OCI-LY3 (cell line): ENCODE data around the gene MEX3D.
"Not testable (repeated sequence)": the region's sequence is repeated elsewhere in the genome, so short reads cannot be mapped to it uniquely, and the experiment has no call there.

Source experiments
- H2AFZ ChIP-seq: fragments of 200-600, 300-600 bp; shearing (Covaris generic); 2 replicates; pipeline ENCODE4 v1.6.0; 2014; ENCODE audit warnings: antibody characterized with exemption, low read depth, low read length
- H3K27ac ChIP-seq: fragments of 200-600, 300-600 bp; sonication (generic); 2 replicates; pipeline ENCODE4 v1.5.1; 2014; ENCODE audit warnings: mild to moderate bottlenecking, low read length, moderate library complexity, mixed read lengths
- H3K27me3 ChIP-seq: fragments of 200-600, 300-600 bp; sonication (generic); 2 replicates; pipeline ENCODE4 v1.6.1; 2014; ENCODE audit warnings: low read depth, low read length, mixed read lengths
- H3K36me3 ChIP-seq: fragments of 200-600, 300-600 bp; sonication (generic); replicated peaks from 2 replicates; pipeline ENCODE3; 2014; ENCODE audit warnings: low read depth, low read length, mixed read lengths
- H3K4me1 ChIP-seq: fragments of 300-600, 200-600 bp; sonication (generic); 2 replicates; pipeline ENCODE4 v1.6.1; 2014; ENCODE audit warnings: low read length, mixed read lengths
- H3K4me2 ChIP-seq: fragments of 200-600, 300-600 bp; sonication (generic); 2 replicates; pipeline ENCODE4 v1.6.1; 2014; ENCODE audit warnings: low read length, mixed read lengths
- H3K4me3 ChIP-seq: fragments of 300-600, 200-600 bp; sonication (generic); 2 replicates; pipeline ENCODE4 v1.5.1; 2014; ENCODE audit warnings: antibody characterized with exemption, mild to moderate bottlenecking, low read length, moderate library complexity
- H3K79me2 ChIP-seq: fragments of 300-600, 200-600 bp; shearing (Covaris generic); 2 replicates; pipeline ENCODE4 v1.6.1; 2014; ENCODE audit warnings: mild to moderate bottlenecking, low read length, mixed read lengths
- H3K9ac ChIP-seq: fragments of 300-600, 200-600 bp; shearing (Covaris generic); 2 replicates; pipeline ENCODE4 v1.6.0; 2014; ENCODE audit warnings: mild to moderate bottlenecking, low read length, moderate library complexity
- H3K9me3 ChIP-seq: fragments of 200-600, 300-600 bp; shearing (Covaris generic); 2 replicates; pipeline ENCODE4 v1.6.1; 2014; ENCODE audit warnings: low read length, mixed read lengths; ENCODE audit not compliant: insufficient read depth
- H4K20me1 ChIP-seq: fragments of 200-600, 300-600 bp; sonication (generic); 2 replicates; pipeline ENCODE4 v1.6.1; 2016; ENCODE audit warnings: low read length, mixed read lengths; ENCODE audit not compliant: insufficient read depth
- CTCF ChIP-seq: fragments of 200-600, 300-600 bp; sonication (generic); IDR thresholded peaks from 2 replicates; pipeline ENCODE4 v1.5.1; 2014; ENCODE audit warnings: antibody characterized with exemption, low read length, low read depth
- EZH2phosphoT487 ChIP-seq: fragments of 200-600 bp; shearing (Covaris generic); IDR thresholded peaks from 2 replicates; pipeline ENCODE4 v1.6.1; 2018; ENCODE audit warnings: antibody characterized with exemption, mixed run types, low read depth

MEX3D gene

GRCh38 chr19:1549332-1549945 is 18.7 kb downstream of the MEX3D start:
- Histone ChIP-seq H4K20me1 (no peaks in the 10 kb centered on the region), H3K9me3 (no peaks in the 10 kb centered on the region)
- no peak for TF ChIP-seq EZH2phosphoT487
- TF ChIP-seq CTCF: no peak

GRCh38 chr19:1540365-1540925 is 27.7 kb downstream of the MEX3D start:
- no peak overlapping the region for H3K4me3 ChIP-seq
- H3K27me3 ChIP-seq: peaks cover 5% of the 10 kb centered on the region
- H3K4me1 ChIP-seq: no peaks in the 10 kb centered on the region
- H2AFZ ChIP-seq: no peak overlapping the region
- no peaks in the 10 kb centered on the region for H3K36me3 ChIP-seq
- no peaks in the 10 kb centered on the region for H3K79me2 ChIP-seq
- no peak for TF ChIP-seq CTCF
- TF ChIP-seq EZH2phosphoT487: no peak
- no peak overlapping the region for H3K27ac ChIP-seq
- no peaks in the 10 kb centered on the region for H3K9me3 ChIP-seq
- H4K20me1 ChIP-seq: no peaks in the 10 kb centered on the region
- H3K9ac ChIP-seq: no peak overlapping the region
- no peak overlapping the region for H3K4me2 ChIP-seq

More at GRCh38 chr19:1549332-1549945, 18.7 kb downstream of the MEX3D start:
- no peaks in the 10 kb centered on the region for H3K79me2 ChIP-seq
- peaks cover 12% of the 10 kb centered on the region for H3K4me1 ChIP-seq
- no peak overlapping the region for H2AFZ ChIP-seq
- no peak overlapping the region for H3K27ac ChIP-seq
- H3K4me3 ChIP-seq: no peak overlapping the region
- H3K27me3 ChIP-seq: peaks cover 3% of the 10 kb centered on the region; the same call in 1 of the 2 replicates
- H3K9ac ChIP-seq: no peak overlapping the region
- no peak overlapping the region for H3K4me2 ChIP-seq
- H3K36me3 ChIP-seq: no peaks in the 10 kb centered on the region

GRCh38 chr19:1539749-1540148 is 28.4 kb downstream of the MEX3D start:
- H3K4me3 ChIP-seq, H3K4me2 ChIP-seq, H3K27ac ChIP-seq, H3K9ac ChIP-seq, H3K79me2 ChIP-seq, H2AFZ ChIP-seq, H3K27me3 ChIP-seq, H4K20me1 ChIP-seq, H3K4me1 ChIP-seq, H3K9me3 ChIP-seq, H3K36me3 ChIP-seq: not testable (repeated sequence)

GRCh38 chr19:1538978-1539377 is 29.1 kb downstream of the MEX3D start:
- no peak overlapping the region for H3K9ac ChIP-seq
- TF ChIP-seq CTCF (no peak), EZH2phosphoT487 (no peak)
- H3K9me3 ChIP-seq: no peaks in the 10 kb centered on the region
- no peaks in the 10 kb centered on the region for H4K20me1 ChIP-seq
- peaks cover 5% of the 10 kb centered on the region for H3K27me3 ChIP-seq
- no peaks in the 10 kb centered on the region for H3K79me2 ChIP-seq
- H3K4me2 ChIP-seq: no peak overlapping the region
- H3K36me3 ChIP-seq: no peaks in the 10 kb centered on the region
- no peak overlapping the region for H2AFZ ChIP-seq
- H3K4me3 ChIP-seq: no peak overlapping the region
- no peak overlapping the region for H3K27ac ChIP-seq
- H3K4me1 ChIP-seq: no peaks in the 10 kb centered on the region

- H3K4me2 ChIP-seq, H3K36me3 ChIP-seq, H3K79me2 ChIP-seq, H3K9me3 ChIP-seq, H2AFZ ChIP-seq, H3K4me1 ChIP-seq, H3K27me3 ChIP-seq, H3K27ac ChIP-seq, H3K9ac ChIP-seq, H3K4me3 ChIP-seq, H4K20me1 ChIP-seq: not testable (repeated sequence)
These were observed 32.4 kb downstream of the MEX3D start for GRCh38 chr19:1535699-1536098.
